ENCODE data around the gene TARBP1.

DNA sequence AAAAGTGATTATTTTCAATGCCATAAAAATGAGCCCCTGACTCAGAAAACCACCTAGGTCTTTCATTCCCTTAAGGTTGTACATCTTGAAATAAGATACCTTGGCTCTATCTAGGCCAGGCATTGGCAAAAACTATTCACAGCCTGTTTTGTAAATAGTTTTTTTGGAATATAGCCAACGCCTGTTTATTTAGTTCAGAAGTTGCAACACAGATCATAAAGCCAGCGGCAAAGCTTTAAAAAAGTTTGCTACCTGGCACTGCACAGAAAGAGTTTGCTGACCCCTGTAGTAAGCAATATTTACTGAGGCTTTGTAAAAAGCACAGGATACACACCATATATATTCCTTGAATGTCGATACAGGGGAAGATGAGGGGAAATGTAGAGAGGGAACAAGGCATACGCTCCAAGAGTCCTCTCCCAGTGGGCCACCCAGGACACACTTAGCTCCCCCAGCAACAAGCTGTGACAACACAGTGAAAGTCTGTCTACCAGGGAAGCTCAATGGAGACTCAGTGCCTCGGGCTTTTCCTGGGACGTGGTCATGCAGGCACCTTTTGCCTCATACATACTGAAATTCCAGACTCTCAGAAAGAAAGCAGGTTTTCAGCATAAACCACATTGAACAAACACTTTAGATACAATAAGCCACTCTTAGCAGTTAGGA, 20.5 kb downstream of the TARBP1 start:
- TF ChIP-seq, protein P1, sequence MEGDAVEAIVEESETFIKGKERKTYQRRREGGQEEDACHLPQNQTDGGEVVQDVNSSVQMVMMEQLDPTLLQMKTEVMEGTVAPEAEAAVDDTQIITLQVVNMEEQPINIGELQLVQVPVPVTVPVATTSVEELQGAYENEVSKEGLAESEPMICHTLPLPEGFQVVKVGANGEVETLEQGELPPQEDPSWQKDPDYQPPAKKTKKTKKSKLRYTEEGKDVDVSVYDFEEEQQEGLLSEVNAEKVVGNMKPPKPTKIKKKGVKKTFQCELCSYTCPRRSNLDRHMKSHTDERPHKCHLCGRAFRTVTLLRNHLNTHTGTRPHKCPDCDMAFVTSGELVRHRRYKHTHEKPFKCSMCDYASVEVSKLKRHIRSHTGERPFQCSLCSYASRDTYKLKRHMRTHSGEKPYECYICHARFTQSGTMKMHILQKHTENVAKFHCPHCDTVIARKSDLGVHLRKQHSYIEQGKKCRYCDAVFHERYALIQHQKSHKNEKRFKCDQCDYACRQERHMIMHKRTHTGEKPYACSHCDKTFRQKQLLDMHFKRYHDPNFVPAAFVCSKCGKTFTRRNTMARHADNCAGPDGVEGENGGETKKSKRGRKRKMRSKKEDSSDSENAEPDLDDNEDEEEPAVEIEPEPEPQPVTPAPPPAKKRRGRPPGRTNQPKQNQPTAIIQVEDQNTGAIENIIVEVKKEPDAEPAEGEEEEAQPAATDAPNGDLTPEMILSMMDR (IDR thresholded peaks at IDR 0.05): no peak
- TF ChIP-seq EP300 (IDR thresholded peaks at IDR 0.05) (no peak), POLR2A (IDR thresholded peaks at IDR 0.05) (no peak)

Measured in ovary (tissue), 3 donors.